ENCODE measurements around the gene TIMM23.

Gene TIMM23

GRCh38 chr10:46016811-46017210, 44.5 kb downstream of the TIMM23 start:
- Histone ChIP-seq H3K9me3 (ENCODE audit: insufficient read depth, low read length) (no peaks in the 10 kb centered on the region), H3K9ac (ENCODE audit: insufficient read length, low read depth) (no peak overlapping the region), H3K4me1 (ENCODE audit: insufficient read depth, insufficient read length) (no peaks in the 10 kb centered on the region), H3K36me3 (ENCODE audit: insufficient read depth, insufficient read length, low read length) (peaks cover 49% of the 10 kb centered on the region), H3K27me3 (ENCODE audit: insufficient read depth, insufficient read length) (no peaks in the 10 kb centered on the region), H3K4me3 (ENCODE audit: insufficient read length, low read depth) (no peak overlapping the region)
- DNase-seq (ENCODE audit: low read depth, low spot score), result no peak
- TF ChIP-seq SUZ12 (IDR thresholded peaks at IDR 0.05; ENCODE audit: extremely low read depth, insufficient read depth, insufficient read length) (no peak), ZNF274 (IDR thresholded peaks at IDR 0.05; ENCODE audit: low read depth, low read length) (no peak), YY1 (IDR thresholded peaks at IDR 0.05; ENCODE audit: insufficient read depth, insufficient read length) (no peak)

DNA sequence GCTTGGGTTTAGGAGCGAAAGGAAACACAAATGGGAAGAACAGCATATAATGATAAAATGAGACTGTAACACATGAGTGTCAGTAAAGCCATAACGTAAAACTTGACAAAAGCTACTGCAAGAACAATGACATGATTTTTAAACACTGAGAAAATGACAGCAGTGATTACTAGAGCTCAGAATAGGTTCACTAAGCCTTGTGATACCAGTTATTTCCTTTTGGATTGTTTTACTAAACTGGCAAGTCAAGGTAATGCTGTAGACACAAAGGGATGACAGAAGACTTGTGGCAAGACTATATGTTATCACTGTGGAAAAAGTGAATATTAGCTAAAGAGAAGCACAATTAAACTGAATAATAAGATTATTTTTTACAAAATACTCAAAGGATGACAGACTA, 45.4 kb downstream of the TIMM23 start:
- no peak for DNase-seq (ENCODE audit: low read depth, low spot score)
- no peak overlapping the region for H3K4me3 ChIP-seq (ENCODE audit: insufficient read length, low read depth)
- H3K4me1 ChIP-seq (ENCODE audit: insufficient read depth, insufficient read length), result no peaks in the 10 kb centered on the region
- no peaks in the 10 kb centered on the region for H3K9me3 ChIP-seq (ENCODE audit: insufficient read depth, low read length)
- H3K27me3 ChIP-seq (ENCODE audit: insufficient read depth, insufficient read length), result no peaks in the 10 kb centered on the region
- no peak for TF ChIP-seq SUZ12 (IDR thresholded peaks at IDR 0.05; ENCODE audit: extremely low read depth, insufficient read depth, insufficient read length)
- TF ChIP-seq YY1 (IDR thresholded peaks at IDR 0.05; ENCODE audit: insufficient read depth, insufficient read length), result no peak
- TF ChIP-seq ZNF274 (IDR thresholded peaks at IDR 0.05; ENCODE audit: low read depth, low read length), result no peak
- peaks cover 45% of the 10 kb centered on the region for H3K36me3 ChIP-seq (ENCODE audit: insufficient read depth, insufficient read length, low read length)
- no peak overlapping the region for H3K9ac ChIP-seq (ENCODE audit: insufficient read length, low read depth)

- DNase-seq (ENCODE audit: low read depth, low spot score), result no peak
- no peak overlapping the region for H3K9ac ChIP-seq (ENCODE audit: insufficient read length, low read depth)
- no peaks in the 10 kb centered on the region for H3K9me3 ChIP-seq (ENCODE audit: insufficient read depth, low read length)
- H3K27me3 ChIP-seq (ENCODE audit: insufficient read depth, insufficient read length), result no peaks in the 10 kb centered on the region
- H3K4me1 ChIP-seq (ENCODE audit: insufficient read depth, insufficient read length), result no peaks in the 10 kb centered on the region
- H3K4me3 ChIP-seq (ENCODE audit: insufficient read length, low read depth), result no peak overlapping the region
- no peak for TF ChIP-seq YY1 (IDR thresholded peaks at IDR 0.05; ENCODE audit: insufficient read depth, insufficient read length)
- peaks cover 37% of the 10 kb centered on the region for H3K36me3 ChIP-seq (ENCODE audit: insufficient read depth, insufficient read length, low read length)
Measured at GRCh38 chr10:46018453-46019176, 46.3 kb downstream of the TIMM23 start.

GRCh38 chr10:46019177-46019528, 46.9 kb downstream of the TIMM23 start:
- no peaks in the 10 kb centered on the region for H3K27me3 ChIP-seq (ENCODE audit: insufficient read depth, insufficient read length)
- no peak overlapping the region for H3K4me3 ChIP-seq (ENCODE audit: insufficient read length, low read depth)
- H3K9me3 ChIP-seq (ENCODE audit: insufficient read depth, low read length), result no peaks in the 10 kb centered on the region
- no peak for TF ChIP-seq SUZ12 (IDR thresholded peaks at IDR 0.05; ENCODE audit: extremely low read depth, insufficient read depth, insufficient read length)
- H3K36me3 ChIP-seq (ENCODE audit: insufficient read depth, insufficient read length, low read length), result peaks cover 32% of the 10 kb centered on the region
- no peak overlapping the region for H3K9ac ChIP-seq (ENCODE audit: insufficient read length, low read depth)
- no peak for DNase-seq (ENCODE audit: low read depth, low spot score)
- H3K4me1 ChIP-seq (ENCODE audit: insufficient read depth, insufficient read length), result no peaks in the 10 kb centered on the region

GRCh38 chr10:46019569-46020343, 47.5 kb downstream of the TIMM23 start:
- Histone ChIP-seq H3K4me3 (ENCODE audit: insufficient read length, low read depth) (no peak overlapping the region), H3K9me3 (ENCODE audit: insufficient read depth, low read length) (no peaks in the 10 kb centered on the region), H3K36me3 (ENCODE audit: insufficient read depth, insufficient read length, low read length) (peaks cover 26% of the 10 kb centered on the region), H3K9ac (ENCODE audit: insufficient read length, low read depth) (no peak overlapping the region), H3K27me3 (ENCODE audit: insufficient read depth, insufficient read length) (no peaks in the 10 kb centered on the region), H3K4me1 (ENCODE audit: insufficient read depth, insufficient read length) (no peaks in the 10 kb centered on the region)
- DNase-seq (ENCODE audit: low read depth, low spot score), result no peak
- no peak for TF ChIP-seq YY1 (IDR thresholded peaks at IDR 0.05; ENCODE audit: insufficient read depth, insufficient read length)
- TF ChIP-seq SUZ12 (IDR thresholded peaks at IDR 0.05; ENCODE audit: extremely low read depth, insufficient read depth, insufficient read length), result no peak
- no peak for TF ChIP-seq ZNF274 (IDR thresholded peaks at IDR 0.05; ENCODE audit: low read depth, low read length)

- peaks cover 23% of the 10 kb centered on the region for H3K36me3 ChIP-seq (ENCODE audit: insufficient read depth, insufficient read length, low read length)
- no peak overlapping the region for H3K4me3 ChIP-seq (ENCODE audit: insufficient read length, low read depth)
- H3K9ac ChIP-seq (ENCODE audit: insufficient read length, low read depth), result no peak overlapping the region
- H3K27me3 ChIP-seq (ENCODE audit: insufficient read depth, insufficient read length), result no peaks in the 10 kb centered on the region
- TF ChIP-seq SUZ12 (IDR thresholded peaks at IDR 0.05; ENCODE audit: extremely low read depth, insufficient read depth, insufficient read length), result no peak
- no peak for TF ChIP-seq ZNF274 (IDR thresholded peaks at IDR 0.05; ENCODE audit: low read depth, low read length)
- TF ChIP-seq YY1 (IDR thresholded peaks at IDR 0.05; ENCODE audit: insufficient read depth, insufficient read length), result no peak
- H3K4me1 ChIP-seq (ENCODE audit: insufficient read depth, insufficient read length), result no peaks in the 10 kb centered on the region
- DNase-seq (ENCODE audit: low read depth, low spot score), result no peak
- H3K9me3 ChIP-seq (ENCODE audit: insufficient read depth, low read length), result no peaks in the 10 kb centered on the region
Measured at GRCh38 chr10:46020344-46020657, 48.0 kb downstream of the TIMM23 start.

DNA sequence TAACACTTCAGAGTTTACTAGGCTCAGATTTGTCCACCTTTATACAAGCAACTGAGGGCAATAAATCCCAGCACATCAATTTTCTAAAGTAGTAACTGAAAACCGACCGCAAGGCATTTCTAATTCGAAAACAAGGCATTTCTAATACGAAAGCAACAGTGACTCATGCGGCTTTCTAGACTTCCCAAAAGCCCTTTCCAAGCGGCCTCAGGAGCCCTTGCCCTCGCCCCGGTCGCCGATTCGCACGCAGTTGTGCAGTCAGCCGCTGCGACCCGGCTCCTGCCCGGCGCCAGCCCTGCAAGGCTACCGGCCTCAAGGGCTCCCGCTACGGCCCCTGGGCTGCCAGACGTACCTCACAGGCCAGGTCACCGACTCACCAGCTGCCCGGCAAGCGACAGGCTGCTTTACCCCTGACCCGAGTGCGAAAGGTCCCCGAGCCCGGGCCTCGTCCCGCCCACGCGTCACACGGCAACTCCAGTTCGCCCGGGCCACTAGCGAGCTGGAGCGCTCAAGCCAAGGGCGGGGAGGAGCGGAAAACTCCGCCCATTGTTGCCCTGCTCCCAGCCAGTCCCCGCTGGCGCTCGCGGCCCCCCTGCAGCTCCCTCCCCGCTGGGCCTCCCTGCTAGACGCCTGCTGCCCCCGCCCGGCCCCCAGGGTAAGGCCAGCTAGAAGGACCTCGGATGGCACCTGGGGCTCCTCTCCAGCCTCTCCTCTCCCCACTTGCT, 50.9 kb downstream of the TIMM23 start:
- no peaks in the 10 kb centered on the region for H3K27me3 ChIP-seq (ENCODE audit: insufficient read depth, insufficient read length)
- H3K4me1 ChIP-seq (ENCODE audit: insufficient read depth, insufficient read length), result no peaks in the 10 kb centered on the region
- TF ChIP-seq ZNF274 (IDR thresholded peaks at IDR 0.05; ENCODE audit: low read depth, low read length) (no peak), SUZ12 (IDR thresholded peaks at IDR 0.05; ENCODE audit: extremely low read depth, insufficient read depth, insufficient read length) (no peak), YY1 (IDR thresholded peaks at IDR 0.05; ENCODE audit: insufficient read depth, insufficient read length) (no peak)
- H3K9me3 ChIP-seq (ENCODE audit: insufficient read depth, low read length), result no peaks in the 10 kb centered on the region
- peak overlapping the region; percentile 60 for H3K4me3 ChIP-seq (ENCODE audit: insufficient read length, low read depth)
- H3K9ac ChIP-seq (ENCODE audit: insufficient read length, low read depth), result peak overlapping the region; percentile 81
- peaks cover 22% of the 10 kb centered on the region for H3K36me3 ChIP-seq (ENCODE audit: insufficient read depth, insufficient read length, low read length)
- DNase-seq (ENCODE audit: low read depth, low spot score), result peak; percentile 40

All from NT2/D1 (cell line).